ENCODE data around the gene LIN9.

The LIN9 gene

DNA sequence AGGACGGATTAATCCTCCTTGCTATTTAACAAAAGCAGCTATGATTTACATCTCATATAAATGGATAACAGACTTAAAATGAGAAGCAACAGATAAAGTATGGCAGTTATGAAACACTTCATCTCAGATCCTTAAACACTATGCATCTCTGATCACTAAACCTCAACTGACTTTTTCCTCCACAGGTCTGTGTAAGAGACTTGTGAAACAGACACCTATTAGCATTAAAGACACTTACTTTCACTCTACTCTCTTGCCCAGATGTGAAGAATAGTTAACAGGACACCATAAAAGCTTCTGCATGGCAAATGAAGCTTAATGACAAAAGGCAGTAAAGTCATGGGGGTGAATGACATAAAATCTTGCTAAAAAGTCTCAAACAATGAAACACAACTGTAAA, 6.2 kb downstream of the LIN9 start:
- WGBS, 2 donors (ENCODE audit: extremely low coverage in 2 of 2, insufficient read length in 2 of 2, insufficient replicate concordance in 1 of 2) = no CpG with 5 or more reads among the region's 1 CpG
- Histone ChIP-seq H3K79me1 (ENCODE audit: low read depth, low read length) (no peaks in the 10 kb centered on the region), H2BK5ac (ENCODE audit: low read length) (no peak overlapping the region), H2AK5ac (ENCODE audit: low read depth, low read length) (no peak overlapping the region), H2BK120ac (ENCODE audit: low read depth, low read length) (no peak overlapping the region), H3K27ac (replicated peaks; ENCODE audit: low read length) (no peak overlapping the region), H3K4ac (ENCODE audit: low read length) (no peak overlapping the region), H3K27me3 (ENCODE audit: control insufficient read depth in 3 of 3, insufficient read depth in 3 of 3, low read depth in 1 of 3, low read length in 3 of 3) (no peaks in the 10 kb centered on the region), H3K14ac (ENCODE audit: low read length) (no peak overlapping the region), H4K8ac (ENCODE audit: low read depth, low read length) (no peak overlapping the region), H3K4me3 (ENCODE audit: low read length in 2 of 2) (no peak overlapping the region), H2BK12ac (ENCODE audit: low read length) (no peak overlapping the region), H3K4me1 (ENCODE audit: control insufficient read depth in 2 of 2, insufficient read depth in 1 of 2, low read depth in 1 of 2, low read length in 2 of 2) (no peaks in the 10 kb centered on the region), H3K9ac (ENCODE audit: low read depth, low read length, poor library complexity) (no peak overlapping the region), H2BK15ac (ENCODE audit: low read length) (no peak overlapping the region), H3K18ac (ENCODE audit: low read length) (no peak overlapping the region), H2AFZ (ENCODE audit: low read length) (no peak overlapping the region), H3K36me3 (replicated peaks in 1 of 2; ENCODE audit: control insufficient read depth in 2 of 2, insufficient read depth in 2 of 2, low read length in 2 of 2) (peaks cover 4 to 48% of the 10 kb centered on the region in 2 donors), H3K4me2 (ENCODE audit: insufficient read depth, low read length, poor library complexity, severe bottlenecking) (no peak overlapping the region), H3K9me3 (replicated peaks in 1 of 2; ENCODE audit: control insufficient read depth in 2 of 2, insufficient read depth in 1 of 2, low read depth in 1 of 2, low read length in 2 of 2) (no peaks in the 10 kb centered on the region), H4K91ac (ENCODE audit: low read depth, low read length, poor library complexity) (no peak overlapping the region), H3K23ac (ENCODE audit: low read depth, low read length, poor library complexity) (no peak overlapping the region)
- no peak for DNase-seq (ENCODE audit: low spot score)

DNA sequence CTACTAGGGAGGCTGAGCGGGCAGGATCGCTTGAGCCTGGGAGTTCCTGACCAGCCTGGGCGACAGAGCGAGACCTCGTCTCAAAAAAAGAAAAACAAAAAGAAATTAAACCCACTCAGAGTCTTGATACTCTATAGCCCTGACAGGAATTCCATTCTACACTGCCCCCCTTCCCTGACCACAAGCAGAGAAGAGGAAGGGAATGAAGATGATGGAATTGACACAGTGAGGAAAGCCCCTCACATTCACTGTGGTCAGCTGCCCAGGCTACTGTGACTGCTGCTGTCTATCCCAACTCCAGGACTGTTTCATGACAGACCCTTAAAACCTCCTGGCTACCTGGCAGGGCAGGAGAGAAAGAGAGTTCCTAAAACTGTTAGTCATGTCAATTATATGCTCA, 12.1 kb downstream of the LIN9 start:
- no peaks in the 10 kb centered on the region for H3K27me3 ChIP-seq (ENCODE audit: control insufficient read depth in 3 of 3, insufficient read depth in 3 of 3, low read depth in 1 of 3, low read length in 3 of 3)
- no peak overlapping the region for H2BK15ac ChIP-seq (ENCODE audit: low read length)
- H2BK5ac ChIP-seq (ENCODE audit: low read length) = no peak overlapping the region
- H2BK12ac ChIP-seq (ENCODE audit: low read length) = no peak overlapping the region
- no CpG with 5 or more reads among the region's 5 CpGs for WGBS, 2 donors (ENCODE audit: extremely low coverage in 2 of 2, insufficient read length in 2 of 2, insufficient replicate concordance in 1 of 2)
- no peak overlapping the region for H3K27ac ChIP-seq (replicated peaks; ENCODE audit: low read length)
- H3K4me1 ChIP-seq (ENCODE audit: control insufficient read depth in 2 of 2, insufficient read depth in 1 of 2, low read depth in 1 of 2, low read length in 2 of 2) = no peaks in the 10 kb centered on the region
- H2BK120ac ChIP-seq (ENCODE audit: low read depth, low read length) = no peak overlapping the region
- H3K4me3 ChIP-seq (ENCODE audit: low read length in 2 of 2) = no peak overlapping the region
- no peaks in the 10 kb centered on the region for H3K9me3 ChIP-seq (replicated peaks in 1 of 2; ENCODE audit: control insufficient read depth in 2 of 2, insufficient read depth in 1 of 2, low read depth in 1 of 2, low read length in 2 of 2)
- no peak for DNase-seq (ENCODE audit: low spot score)
- H3K4ac ChIP-seq (ENCODE audit: low read length) = no peak overlapping the region
- H3K18ac ChIP-seq (ENCODE audit: low read length) = no peak overlapping the region
- no peak overlapping the region for H3K9ac ChIP-seq (ENCODE audit: low read depth, low read length, poor library complexity)
- no peak overlapping the region for H3K14ac ChIP-seq (ENCODE audit: low read length)
- H2AFZ ChIP-seq (ENCODE audit: low read length) = no peak overlapping the region
- H3K79me1 ChIP-seq (ENCODE audit: low read depth, low read length) = no peaks in the 10 kb centered on the region
- H4K8ac ChIP-seq (ENCODE audit: low read depth, low read length) = no peak overlapping the region
- H3K4me2 ChIP-seq (ENCODE audit: insufficient read depth, low read length, poor library complexity, severe bottlenecking) = no peak overlapping the region
- no peak overlapping the region for H3K23ac ChIP-seq (ENCODE audit: low read depth, low read length, poor library complexity)
- no peak overlapping the region for H2AK5ac ChIP-seq (ENCODE audit: low read depth, low read length)
- peaks cover 11 to 91% of the 10 kb centered on the region in 2 donors for H3K36me3 ChIP-seq (replicated peaks in 1 of 2; ENCODE audit: control insufficient read depth in 2 of 2, insufficient read depth in 2 of 2, low read length in 2 of 2)
- no peak overlapping the region for H4K91ac ChIP-seq (ENCODE audit: low read depth, low read length, poor library complexity)

DNA sequence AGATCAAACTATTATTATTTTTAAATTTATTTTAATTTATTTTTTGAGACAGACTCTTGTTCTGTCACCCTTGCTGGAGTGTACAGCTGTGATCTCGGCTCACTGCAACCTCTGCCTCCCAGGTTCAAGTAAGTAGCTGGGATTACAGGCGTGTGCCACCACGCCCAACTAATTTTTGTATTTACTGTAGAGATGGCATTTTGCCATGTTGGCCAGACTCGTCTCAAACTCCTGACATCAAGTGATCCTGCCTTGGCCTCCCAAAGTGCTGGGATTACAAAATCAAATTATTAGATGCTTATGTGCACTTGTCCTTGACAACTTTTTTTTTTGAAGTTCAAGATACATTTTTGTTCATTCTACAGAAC, 15.4 kb downstream of the LIN9 start:
- Histone ChIP-seq H4K8ac (ENCODE audit: low read depth, low read length) (no peak overlapping the region), H3K9me3 (replicated peaks in 1 of 2; ENCODE audit: control insufficient read depth in 2 of 2, insufficient read depth in 1 of 2, low read depth in 1 of 2, low read length in 2 of 2) (no peaks in the 10 kb centered on the region), H3K27ac (replicated peaks; ENCODE audit: low read length) (no peak overlapping the region), H2BK15ac (ENCODE audit: low read length) (no peak overlapping the region), H2BK5ac (ENCODE audit: low read length) (no peak overlapping the region), H2AK5ac (ENCODE audit: low read depth, low read length) (no peak overlapping the region), H2BK120ac (ENCODE audit: low read depth, low read length) (no peak overlapping the region), H4K91ac (ENCODE audit: low read depth, low read length, poor library complexity) (no peak overlapping the region), H3K79me1 (ENCODE audit: low read depth, low read length) (no peaks in the 10 kb centered on the region), H2BK12ac (ENCODE audit: low read length) (no peak overlapping the region), H2AFZ (ENCODE audit: low read length) (no peak overlapping the region), H3K9ac (ENCODE audit: low read depth, low read length, poor library complexity) (no peak overlapping the region), H3K18ac (ENCODE audit: low read length) (no peak overlapping the region), H3K4me2 (ENCODE audit: insufficient read depth, low read length, poor library complexity, severe bottlenecking) (no peak overlapping the region), H3K27me3 (ENCODE audit: control insufficient read depth in 3 of 3, insufficient read depth in 3 of 3, low read depth in 1 of 3, low read length in 3 of 3) (no peaks in the 10 kb centered on the region), H3K23ac (ENCODE audit: low read depth, low read length, poor library complexity) (no peak overlapping the region), H3K4me3 (ENCODE audit: low read length in 2 of 2) (no peak overlapping the region), H3K14ac (ENCODE audit: low read length) (no peak overlapping the region), H3K36me3 (replicated peaks in 1 of 2; ENCODE audit: control insufficient read depth in 2 of 2, insufficient read depth in 2 of 2, low read length in 2 of 2) (peaks cover 11 to 85% of the 10 kb centered on the region in 2 donors), H3K4ac (ENCODE audit: low read length) (no peak overlapping the region), H3K4me1 (ENCODE audit: control insufficient read depth in 2 of 2, insufficient read depth in 1 of 2, low read depth in 1 of 2, low read length in 2 of 2) (no peaks in the 10 kb centered on the region)
- no peak for DNase-seq (ENCODE audit: low spot score)
- no CpG with 5 or more reads among the region's 4 CpGs for WGBS, 2 donors (ENCODE audit: extremely low coverage in 2 of 2, insufficient read length in 2 of 2, insufficient replicate concordance in 1 of 2)

DNA sequence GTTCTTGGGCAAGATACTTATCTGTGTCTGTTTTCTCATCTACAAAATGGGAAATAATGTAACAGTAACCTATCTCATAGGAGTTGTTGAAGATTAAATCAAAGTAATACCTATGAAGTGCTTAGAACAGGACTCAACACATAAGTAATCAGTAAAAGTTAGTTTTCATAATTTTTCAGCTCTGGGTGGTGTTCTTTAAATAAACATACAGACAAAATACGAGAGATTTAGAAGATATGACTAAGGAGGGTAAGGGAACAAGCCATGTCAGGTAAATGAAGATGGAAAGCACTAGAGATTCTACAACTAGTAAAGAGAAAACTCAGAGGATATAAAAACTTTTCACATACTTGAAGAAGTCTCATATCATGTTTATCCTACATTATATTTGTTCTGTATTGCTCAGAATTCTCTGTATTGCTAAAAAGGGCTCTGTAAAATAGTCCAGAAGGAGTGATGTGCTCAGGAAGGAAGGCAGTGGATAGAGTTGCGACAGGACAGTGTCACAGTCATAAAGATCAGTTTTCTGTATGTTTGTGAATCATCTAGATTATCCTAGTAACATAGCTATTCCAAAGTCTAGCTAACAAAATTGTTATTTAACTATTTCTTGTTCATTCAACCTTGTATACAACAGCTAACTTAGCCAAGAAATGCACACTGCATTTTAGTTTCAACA, 16.0 kb downstream of the LIN9 start:
- Histone ChIP-seq H3K18ac (ENCODE audit: low read length) (no peak overlapping the region), H2BK120ac (ENCODE audit: low read depth, low read length) (no peak overlapping the region), H3K36me3 (replicated peaks in 1 of 2; ENCODE audit: control insufficient read depth in 2 of 2, insufficient read depth in 2 of 2, low read length in 2 of 2) (peaks cover 9 to 85% of the 10 kb centered on the region in 2 donors), H3K4me3 (ENCODE audit: low read length in 2 of 2) (no peak overlapping the region), H3K9me3 (replicated peaks in 1 of 2; ENCODE audit: control insufficient read depth in 2 of 2, insufficient read depth in 1 of 2, low read depth in 1 of 2, low read length in 2 of 2) (no peaks in the 10 kb centered on the region), H2AK5ac (ENCODE audit: low read depth, low read length) (no peak overlapping the region), H2BK5ac (ENCODE audit: low read length) (no peak overlapping the region), H4K91ac (ENCODE audit: low read depth, low read length, poor library complexity) (no peak overlapping the region), H2AFZ (ENCODE audit: low read length) (no peak overlapping the region), H3K27me3 (ENCODE audit: control insufficient read depth in 3 of 3, insufficient read depth in 3 of 3, low read depth in 1 of 3, low read length in 3 of 3) (no peaks in the 10 kb centered on the region), H3K23ac (ENCODE audit: low read depth, low read length, poor library complexity) (no peak overlapping the region), H3K27ac (replicated peaks; ENCODE audit: low read length) (no peak overlapping the region), H4K8ac (ENCODE audit: low read depth, low read length) (no peak overlapping the region), H3K4me1 (ENCODE audit: control insufficient read depth in 2 of 2, insufficient read depth in 1 of 2, low read depth in 1 of 2, low read length in 2 of 2) (no peaks in the 10 kb centered on the region), H3K14ac (ENCODE audit: low read length) (no peak overlapping the region), H2BK15ac (ENCODE audit: low read length) (no peak overlapping the region), H3K79me1 (ENCODE audit: low read depth, low read length) (no peaks in the 10 kb centered on the region), H3K4ac (ENCODE audit: low read length) (no peak overlapping the region), H3K4me2 (ENCODE audit: insufficient read depth, low read length, poor library complexity, severe bottlenecking) (no peak overlapping the region), H3K9ac (ENCODE audit: low read depth, low read length, poor library complexity) (no peak overlapping the region), H2BK12ac (ENCODE audit: low read length) (no peak overlapping the region)
- no CpG with 5 or more reads among the region's 2 CpGs for WGBS, 2 donors (ENCODE audit: extremely low coverage in 2 of 2, insufficient read length in 2 of 2, insufficient replicate concordance in 1 of 2)
- no peak for DNase-seq (ENCODE audit: low spot score)
